Measurements from ENCODE around the gene ARMC7. TPM values are rescaled to one million over a fixed set of nuclear protein-coding genes. Genes with fewer than 3 reads are reported as not detected.

The ARMC7 gene
- total RNA-seq, 1 experiment from 2014 or later, result 26.0 TPM

- Mint-ChIP-seq H3K27ac (ENCODE audit: unreplicated experiment) (no peak overlapping the region), H3K36me3 (ENCODE audit: insufficient read depth, unreplicated experiment) (peaks cover 50% of the 10 kb centered on the region), H3K4me1 (ENCODE audit: low read depth, unreplicated experiment) (peaks cover 19% of the 10 kb centered on the region), H3K4me3 (ENCODE audit: unreplicated experiment) (no peak overlapping the region), H3K9me3 (ENCODE audit: unreplicated experiment) (no peaks in the 10 kb centered on the region), H3K27me3 (ENCODE audit: insufficient read depth, unreplicated experiment) (no peaks in the 10 kb centered on the region)
- Histone ChIP-seq H3K9me3 (no peaks in the 10 kb centered on the region), H3K4me1 (peaks cover 12% of the 10 kb centered on the region), H3K27me3 (replicated peaks; ENCODE audit: control insufficient read depth, insufficient read depth, low read length) (no peaks in the 10 kb centered on the region), H3K4me3 (ENCODE audit: low read depth, low read length) (no peak overlapping the region), H3K36me3 (ENCODE audit: control insufficient read depth, insufficient read depth, low read length) (peaks cover 3% of the 10 kb centered on the region)
- POLR2A ChIA-PET, result no interaction called here
- no TSS peak for BruUV-seq (replicated peaks)
- no peak for DNase-seq
- no peak for TF ChIP-seq CTCF (IDR thresholded peaks at IDR 0.05; ENCODE audit: insufficient read depth in 1 of 2, low read depth in 1 of 2, low read length in 1 of 2, severe bottlenecking in 1 of 2, unreplicated experiment in 1 of 2)
- intact Hi-C loops (cut with micrococcal nuclease; ENCODE audit: unreplicated experiment), result no loop called here
- CTCF ChIA-PET, result interaction anchor here (0.9 to 1.2 kb wide), 2 partner anchors 14 to 22 kb away, joined by 3 to 4 read pairs; no protein-coding TSS in a partner anchor
These were observed 9.7 kb upstream of the ARMC7 start for GRCh38 chr17:75099881-75100595.

GRCh38 chr17:75102385-75102821 lies 7.4 kb upstream of the ARMC7 start:
- intact Hi-C loops (cut with micrococcal nuclease; ENCODE audit: unreplicated experiment), result no loop called here
- peaks cover 3% of the 10 kb centered on the region for H3K36me3 ChIP-seq (ENCODE audit: control insufficient read depth, insufficient read depth, low read length)
- CTCF ChIA-PET, result interaction anchor here (1.4 kb wide), 1 partner anchor 11 kb away, joined by 4 read pairs; no protein-coding TSS in a partner anchor

More at GRCh38 chr17:75102385-75102821, 7.4 kb upstream of the ARMC7 start:
- H3K27me3 Mint-ChIP-seq (ENCODE audit: insufficient read depth, unreplicated experiment), result no peaks in the 10 kb centered on the region
- POLR2A ChIA-PET, result no interaction called here
- H3K4me3 Mint-ChIP-seq (ENCODE audit: unreplicated experiment), result no peak overlapping the region
- peaks cover 49% of the 10 kb centered on the region for H3K36me3 Mint-ChIP-seq (ENCODE audit: insufficient read depth, unreplicated experiment)
- no peaks in the 10 kb centered on the region for H3K4me1 ChIP-seq
- BruUV-seq (replicated peaks), result no TSS peak
- no peaks in the 10 kb centered on the region for H3K9me3 ChIP-seq
- H3K27me3 ChIP-seq (replicated peaks; ENCODE audit: control insufficient read depth, insufficient read depth, low read length), result no peaks in the 10 kb centered on the region
- peaks cover 7% of the 10 kb centered on the region for H3K4me1 Mint-ChIP-seq (ENCODE audit: low read depth, unreplicated experiment)
- H3K4me3 ChIP-seq (ENCODE audit: low read depth, low read length), result no peak overlapping the region
- H3K9me3 Mint-ChIP-seq (ENCODE audit: unreplicated experiment), result no peaks in the 10 kb centered on the region
- no peak for DNase-seq
- no peak overlapping the region for H3K27ac Mint-ChIP-seq (ENCODE audit: unreplicated experiment)
- no peak for TF ChIP-seq CTCF (IDR thresholded peaks at IDR 0.05; ENCODE audit: insufficient read depth in 1 of 2, low read depth in 1 of 2, low read length in 1 of 2, severe bottlenecking in 1 of 2, unreplicated experiment in 1 of 2)
